SH-SY5Y (cell line): ENCODE results near the gene SYNJ2.

ENCODE experiments used
- GATA2 ChIP-seq: IDR thresholded peaks from 2 replicates; pipeline ENCODE4 v1.6.1; 2011; ENCODE audit warnings: mild to moderate bottlenecking, low read depth, low read length
- GATA3 ChIP-seq: IDR thresholded peaks from 2 replicates; pipeline ENCODE4 v1.6.1; 2011; ENCODE audit warnings: low read depth, mild to moderate bottlenecking, low read length, moderate library complexity

DNA sequence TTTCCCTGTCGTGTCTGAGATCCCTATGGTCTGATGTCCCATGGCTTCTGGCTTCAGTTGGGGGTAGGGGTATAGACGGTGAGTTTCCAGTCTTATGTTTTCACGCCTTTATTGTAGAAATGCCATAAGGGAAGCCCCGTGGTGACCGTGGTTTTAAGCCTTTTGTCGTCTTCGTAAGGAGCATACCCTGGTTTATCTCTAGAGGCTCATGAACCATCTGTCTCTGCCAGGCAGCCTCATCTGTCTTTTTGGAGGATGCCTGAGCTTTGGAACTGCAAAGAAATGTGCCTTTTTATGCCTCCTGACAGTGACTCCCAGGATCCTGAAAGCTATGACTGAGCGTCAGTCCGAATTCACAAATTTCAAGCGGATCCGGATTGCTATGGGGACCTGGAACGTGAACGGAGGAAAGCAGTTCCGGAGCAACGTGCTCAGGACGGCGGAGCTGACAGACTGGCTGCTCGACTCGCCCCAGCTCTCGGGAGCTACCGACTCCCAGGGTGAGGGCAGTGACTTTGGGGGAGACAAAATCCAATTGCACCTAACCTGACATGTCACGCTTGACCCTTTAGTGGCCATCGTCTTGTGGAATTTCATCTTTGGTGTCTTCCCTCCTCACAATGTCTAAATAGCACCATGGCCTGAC is 84.6 kb downstream of the SYNJ2 start:
- TF ChIP-seq GATA2 (no peak), GATA3 (no peak)
